ENCODE results near the gene RBFOX1.

The RBFOX1 gene

GRCh38 chr16:7332611-7333010 is at the start of gene RBFOX1:
Gene RBFOX1 (plus strand): TSS chr16:7332845.
- TF ChIP-seq CTCF (IDR thresholded peaks at IDR 0.05; ENCODE audit: low read depth, low read length, missing control alignments): no peak
- in situ Hi-C loops (cut with HindIII; ENCODE audit: low pct_ligation_motif_present, low sequenced_read_pairs): no loop called here
- Histone ChIP-seq H3K4me3 (ENCODE audit: low read depth, low read length) (no peak within 1 kb of the TSS), H3K27ac (no peak within 1 kb of the TSS), H3K27me3 (replicated peaks) (no peaks in the 10 kb centered on the region), H3K36me3 (replicated peaks) (no peaks in the 10 kb centered on the region)
- no peak for DNase-seq

- no peak for TF ChIP-seq CTCF (IDR thresholded peaks at IDR 0.05; ENCODE audit: low read depth, low read length, missing control alignments)
- in situ Hi-C loops (cut with HindIII; ENCODE audit: low pct_ligation_motif_present, low sequenced_read_pairs): no loop called here
Observed at GRCh38 chr16:7284780-7285179, 47.9 kb upstream of the RBFOX1 start.

GRCh38 chr16:7285520-7285919 is 47.1 kb upstream of the RBFOX1 start:
- no peak for TF ChIP-seq CTCF (IDR thresholded peaks at IDR 0.05; ENCODE audit: low read depth, low read length, missing control alignments)
- DNase-seq: no peak
- H3K4me3 ChIP-seq (ENCODE audit: low read depth, low read length): no peak overlapping the region
- in situ Hi-C loops (cut with HindIII; ENCODE audit: low pct_ligation_motif_present, low sequenced_read_pairs): no loop called here
- H3K36me3 ChIP-seq (replicated peaks): no peaks in the 10 kb centered on the region
- H3K27me3 ChIP-seq (replicated peaks): no peaks in the 10 kb centered on the region
- H3K27ac ChIP-seq: no peak overlapping the region

More at GRCh38 chr16:7284780-7285179, 47.9 kb upstream of the RBFOX1 start:
- no peak for DNase-seq
- no peaks in the 10 kb centered on the region for H3K27me3 ChIP-seq (replicated peaks)
- H3K4me3 ChIP-seq (ENCODE audit: low read depth, low read length): no peak overlapping the region
- no peak overlapping the region for H3K27ac ChIP-seq
- H3K36me3 ChIP-seq (replicated peaks): no peaks in the 10 kb centered on the region

- no peak for TF ChIP-seq CTCF (IDR thresholded peaks at IDR 0.05; ENCODE audit: low read depth, low read length, missing control alignments)
- in situ Hi-C loops (cut with HindIII; ENCODE audit: low pct_ligation_motif_present, low sequenced_read_pairs): no loop called here
- Histone ChIP-seq H3K27me3 (replicated peaks) (no peaks in the 10 kb centered on the region), H3K27ac (no peak overlapping the region), H3K36me3 (replicated peaks) (no peaks in the 10 kb centered on the region), H3K4me3 (ENCODE audit: low read depth, low read length) (no peak overlapping the region)
- no peak for DNase-seq
Observed at GRCh38 chr16:7289299-7289698, 43.3 kb upstream of the RBFOX1 start.

GRCh38 chr16:7290682-7291081 is 42.0 kb upstream of the RBFOX1 start:
- in situ Hi-C loops (cut with HindIII; ENCODE audit: low pct_ligation_motif_present, low sequenced_read_pairs): no loop called here
- no peak for DNase-seq
- Histone ChIP-seq H3K27me3 (replicated peaks) (no peaks in the 10 kb centered on the region), H3K4me3 (ENCODE audit: low read depth, low read length) (no peak overlapping the region), H3K36me3 (replicated peaks) (no peaks in the 10 kb centered on the region), H3K27ac (no peak overlapping the region)
- TF ChIP-seq CTCF (IDR thresholded peaks at IDR 0.05; ENCODE audit: low read depth, low read length, missing control alignments): no peak

GRCh38 chr16:7294020-7294419 is 38.6 kb upstream of the RBFOX1 start:
- H3K27ac ChIP-seq: no peak overlapping the region
- no peak for TF ChIP-seq CTCF (IDR thresholded peaks at IDR 0.05; ENCODE audit: low read depth, low read length, missing control alignments)
- H3K36me3 ChIP-seq (replicated peaks): no peaks in the 10 kb centered on the region
- no peak overlapping the region for H3K4me3 ChIP-seq (ENCODE audit: low read depth, low read length)
- no peaks in the 10 kb centered on the region for H3K27me3 ChIP-seq (replicated peaks)
- in situ Hi-C loops (cut with HindIII; ENCODE audit: low pct_ligation_motif_present, low sequenced_read_pairs): no loop called here
- DNase-seq: no peak

Data from brain microvascular endothelial cell (primary cell).